NCI-H187 treated with DMSO at 0.1 percent for 48 hours (cell line): ENCODE measurements around the gene SPATA6.
"Not testable (repeated sequence)": the region's sequence is repeated elsewhere in the genome, so short reads cannot be mapped to it uniquely, and the experiment has no call there.

Experiments used
- DNase-seq: peaks from one replicate; lab custom pipeline; 2025; lab: John Stamatoyannopoulos, UW

SPATA6 gene

DNA sequence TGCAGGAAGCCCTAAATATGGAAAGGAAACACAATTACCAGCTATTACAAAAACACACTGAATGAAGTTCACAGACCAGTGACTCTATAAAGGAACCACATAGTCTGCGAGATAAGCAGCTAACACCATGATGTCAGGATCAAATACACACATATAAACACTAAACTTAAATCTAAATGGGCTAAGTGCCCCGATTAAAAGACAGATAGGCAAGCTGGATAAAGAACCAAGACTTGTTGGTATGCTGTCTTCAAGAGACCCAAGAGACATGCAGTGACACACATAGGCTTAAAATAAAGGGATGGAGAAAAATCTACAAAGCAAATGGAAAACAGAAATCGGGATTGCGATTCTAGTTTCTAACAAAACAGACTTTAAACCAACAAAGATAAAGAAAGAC lies 127.6 kb downstream of the SPATA6 start:
- DNase-seq: no peak

- DNase-seq: no peak
Observed at GRCh38 chr1:48341221-48341620, 130.8 kb downstream of the SPATA6 start.

DNA sequence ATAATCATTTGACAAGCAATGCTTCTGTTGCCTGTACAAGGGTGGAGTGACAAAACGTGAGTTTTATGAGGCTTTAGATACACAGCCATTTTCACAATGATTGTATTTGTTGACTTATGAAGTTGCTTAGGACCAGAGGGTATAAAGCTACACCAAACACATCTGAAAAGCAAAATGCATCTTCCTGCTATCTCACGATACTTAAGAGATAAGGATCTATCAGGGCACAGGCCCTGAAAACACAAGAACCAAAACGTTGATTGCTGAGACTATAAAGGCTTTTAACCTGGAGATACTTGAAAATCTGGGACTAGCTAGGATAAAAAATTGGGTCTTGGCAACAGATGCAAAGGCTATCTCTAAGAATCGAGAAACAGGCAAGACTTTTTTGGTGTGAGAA lies 133.7 kb downstream of the SPATA6 start:
- DNase-seq: peak; percentile 4

GRCh38 chr1:48333316-48333715 lies 138.7 kb downstream of the SPATA6 start:
- no peak for DNase-seq

GRCh38 chr1:48332115-48332514 lies 139.9 kb downstream of the SPATA6 start:
- no peak for DNase-seq

DNA sequence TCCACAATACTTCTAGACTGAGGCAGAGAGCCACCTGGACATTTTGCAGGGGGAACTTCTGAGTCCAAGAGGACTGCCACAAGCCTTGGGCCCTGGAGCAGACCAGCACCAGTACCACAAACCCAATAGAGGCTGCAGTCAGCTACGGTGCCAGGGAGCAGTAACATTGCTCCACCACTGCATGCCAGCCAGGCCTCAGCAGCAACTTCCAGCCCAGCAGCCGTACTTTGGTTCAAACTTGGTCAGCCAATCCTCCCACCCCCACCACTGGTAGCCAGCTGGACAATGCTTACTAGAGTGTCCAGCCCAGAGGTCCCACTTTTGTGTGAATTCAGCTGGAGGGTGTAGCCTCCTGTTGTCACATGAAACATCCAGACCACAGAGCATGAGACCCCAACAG lies 142.1 kb downstream of the SPATA6 start:
- DNase-seq: no peak

DNA sequence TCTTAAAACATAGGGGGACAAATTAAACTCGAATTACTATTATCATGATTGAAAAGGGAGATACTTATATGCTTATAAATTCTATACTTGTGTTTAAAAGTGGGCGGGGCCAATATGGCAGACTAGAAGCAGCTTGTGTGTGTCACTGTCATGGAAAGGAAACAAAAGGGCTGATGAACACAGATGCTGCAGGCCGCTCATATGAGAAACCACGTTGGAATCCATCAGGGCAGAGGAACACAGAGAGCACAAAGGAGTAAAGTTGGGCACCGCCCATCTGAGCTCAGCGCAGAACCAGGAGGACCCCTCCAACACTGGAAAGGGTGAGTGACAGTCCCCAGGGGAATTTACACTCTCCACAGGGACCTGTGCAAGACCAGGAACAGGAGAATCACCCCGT lies 142.5 kb downstream of the SPATA6 start:
- DNase-seq: no peak

- DNase-seq: not testable (repeated sequence)
Observed at GRCh38 chr1:48311829-48312228, 160.2 kb downstream of the SPATA6 start.

DNA sequence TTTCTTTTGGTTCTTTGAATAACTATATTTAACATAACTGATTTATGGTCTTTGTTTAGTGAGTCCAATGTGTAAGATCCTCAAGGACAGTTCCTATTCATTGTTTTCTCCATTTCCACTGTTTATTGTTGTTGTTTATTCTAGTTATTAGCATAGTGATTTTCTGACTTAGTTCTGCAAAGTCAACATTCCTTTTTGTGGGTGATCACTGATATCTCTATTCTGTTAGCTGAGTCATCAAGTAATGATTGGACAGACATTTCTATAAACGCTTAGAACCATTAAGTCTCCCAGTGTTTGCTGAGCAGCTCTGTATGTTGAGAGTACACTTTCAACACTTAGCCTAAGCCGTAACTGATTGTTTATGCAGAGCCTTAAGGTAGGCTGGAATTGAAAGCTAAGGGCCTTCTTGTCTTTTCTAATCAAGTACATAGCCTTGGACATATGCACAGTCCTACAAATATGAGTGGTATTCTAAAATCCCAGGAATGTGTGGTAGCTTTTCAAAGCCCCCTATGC lies 162.4 kb downstream of the SPATA6 start:
- DNase-seq: no peak

DNA sequence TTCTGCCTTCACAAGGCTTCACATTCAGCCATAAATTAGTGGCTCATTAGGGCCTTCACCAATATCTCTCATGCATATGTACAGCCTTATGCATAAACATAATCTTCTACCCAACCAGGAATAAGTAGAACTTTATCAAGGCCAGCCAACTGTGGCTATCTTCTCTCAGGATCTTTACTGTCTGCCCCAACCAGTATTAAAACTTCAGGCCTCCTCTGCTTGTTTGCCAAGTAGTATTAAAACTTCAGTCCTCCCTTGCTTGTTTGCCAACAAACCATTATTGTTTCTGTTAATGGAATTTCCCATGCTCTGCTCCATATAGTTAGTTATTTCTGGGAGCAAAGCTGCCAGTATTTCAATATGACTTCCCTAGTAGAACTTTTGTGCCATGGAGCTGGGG lies 169.4 kb downstream of the SPATA6 start:
- no peak for DNase-seq

- no peak for DNase-seq
Observed at GRCh38 chr1:48294656-48295055, 177.3 kb downstream of the SPATA6 start.

DNA sequence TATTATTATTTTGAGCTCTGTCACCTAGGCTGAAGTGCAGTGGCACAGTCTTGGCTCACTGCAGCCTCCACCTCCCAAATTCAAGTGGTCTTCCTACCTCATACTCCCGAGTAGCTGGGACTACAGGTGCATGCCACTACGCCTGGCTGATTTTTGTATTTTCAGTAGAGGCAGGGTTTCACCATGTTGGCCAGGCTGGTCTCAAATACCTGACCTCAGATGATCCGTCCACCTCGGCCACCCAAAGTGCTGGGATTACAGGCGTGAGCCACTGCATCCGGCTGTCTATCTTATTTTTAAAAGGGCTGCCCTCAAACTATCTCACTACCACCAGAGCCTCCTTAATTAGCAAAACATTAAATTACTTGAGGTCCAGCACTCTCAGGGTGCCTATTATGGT lies 177.9 kb downstream of the SPATA6 start:
- DNase-seq: not testable (repeated sequence)

GRCh38 chr1:48292706-48293105 lies 179.3 kb downstream of the SPATA6 start:
- DNase-seq: no peak

- DNase-seq: no peak
Observed at GRCh38 chr1:48291421-48291820, 180.6 kb downstream of the SPATA6 start.

DNA sequence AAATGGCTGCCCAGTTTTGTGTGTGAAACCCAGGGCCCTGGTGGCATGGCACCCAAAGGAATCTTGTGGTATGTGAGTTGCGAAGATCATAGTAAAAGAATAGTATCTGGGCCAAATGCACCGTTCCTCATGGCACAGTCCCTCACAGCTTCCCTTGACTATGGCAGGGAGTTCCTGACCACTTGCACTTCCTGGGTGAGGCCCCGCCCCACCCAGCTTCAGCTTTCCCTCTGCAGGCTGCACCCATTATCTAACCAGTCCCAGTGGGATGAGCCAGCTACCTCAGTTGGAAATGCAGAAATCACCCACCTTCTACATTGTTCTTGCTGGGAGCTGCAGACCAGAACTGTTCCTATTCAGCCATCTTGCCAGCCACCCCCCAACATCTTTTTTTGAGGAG lies 186.5 kb downstream of the SPATA6 start:
- DNase-seq: no peak

- not testable (repeated sequence) for DNase-seq
Observed at GRCh38 chr1:48284696-48285420, 187.1 kb downstream of the SPATA6 start.

DNA sequence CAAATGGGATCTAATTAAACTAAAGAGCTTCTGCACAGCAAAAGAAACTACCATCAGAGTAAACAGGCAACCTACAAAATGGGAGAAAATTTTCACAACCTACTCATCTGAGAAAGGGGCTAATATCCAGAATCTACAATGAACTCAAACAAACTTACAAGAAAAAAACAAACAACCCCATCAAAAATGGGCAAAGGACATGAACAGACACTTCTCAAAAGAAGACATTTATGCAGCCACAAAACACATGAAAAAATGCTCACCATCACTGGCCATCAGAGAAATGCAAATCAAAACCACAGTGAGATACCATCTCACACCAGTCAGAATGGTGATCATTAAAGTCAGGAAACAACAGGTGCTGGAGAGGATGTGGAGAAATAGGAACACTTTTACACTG lies 189.7 kb downstream of the SPATA6 start:
- not testable (repeated sequence) for DNase-seq

DNA sequence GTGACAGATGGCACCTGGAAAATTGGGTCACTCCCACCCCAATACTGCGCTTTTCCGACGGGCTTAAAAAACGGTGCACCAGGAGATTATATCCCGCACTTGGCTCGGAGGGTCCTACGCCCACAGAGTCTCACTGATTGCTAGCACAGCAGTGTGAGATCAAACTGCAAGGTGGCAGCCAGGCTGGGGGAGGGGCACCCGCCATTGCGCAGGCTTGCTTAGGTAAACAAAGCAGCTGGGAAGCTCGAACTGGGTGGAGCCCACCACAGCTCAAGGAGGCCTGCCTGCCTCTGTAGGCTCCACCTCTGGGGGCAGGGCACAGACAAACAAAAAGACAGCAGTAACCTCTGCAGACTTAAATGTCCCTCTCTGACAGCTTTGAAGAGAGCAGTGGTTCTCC lies 194.6 kb downstream of the SPATA6 start:
- not testable (repeated sequence) for DNase-seq

- DNase-seq: no peak
Observed at GRCh38 chr1:48266576-48266975, 205.4 kb downstream of the SPATA6 start.

- DNase-seq: no peak
Observed at GRCh38 chr1:48263041-48263440, 209.0 kb downstream of the SPATA6 start.

GRCh38 chr1:48261881-48262400 lies 210.1 kb downstream of the SPATA6 start:
- no peak for DNase-seq

DNA sequence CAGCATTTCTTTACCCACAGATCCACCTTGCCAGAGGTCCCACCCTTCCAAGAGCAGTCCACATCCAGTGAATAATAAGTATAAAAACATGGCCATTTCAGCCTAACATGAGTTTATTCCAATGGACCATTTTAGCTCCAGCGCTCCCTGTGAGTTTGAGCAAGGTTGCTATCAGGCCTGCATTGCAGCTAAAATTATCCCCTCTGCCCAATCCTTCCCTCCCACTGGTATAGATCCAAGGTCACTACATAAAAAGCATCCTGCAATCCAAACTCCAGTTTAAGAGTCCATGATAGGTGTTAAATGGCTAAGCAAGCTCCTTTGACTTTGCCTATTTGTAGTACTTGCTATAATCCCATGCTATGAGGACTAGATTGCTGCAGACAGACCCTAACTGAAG lies 213.9 kb downstream of the SPATA6 start:
- no peak for DNase-seq

DNA sequence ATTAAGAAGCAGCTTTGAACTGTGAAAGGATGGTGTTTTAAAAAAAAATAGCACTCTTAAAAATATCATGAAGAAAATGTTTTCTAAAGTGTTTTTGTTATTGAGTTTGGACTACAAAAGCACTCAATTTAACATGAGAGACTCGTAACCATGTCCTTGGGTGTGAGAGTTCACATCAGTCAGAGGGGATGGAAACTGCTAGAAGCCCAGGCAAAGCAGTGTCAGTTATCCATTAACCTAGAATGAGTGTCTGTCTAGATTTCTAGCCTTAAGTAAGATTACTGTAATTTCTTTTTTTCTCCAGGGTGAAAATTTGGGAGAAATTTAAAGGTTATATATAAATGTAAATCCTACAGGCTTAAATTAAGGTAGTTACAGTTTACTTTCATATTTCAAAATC lies 217.8 kb downstream of the SPATA6 start:
- no peak for DNase-seq

- DNase-seq: no peak
Observed at GRCh38 chr1:48251821-48252220, 220.2 kb downstream of the SPATA6 start.
